A673 (cell line): ENCODE data around the gene RAPGEF2. TPM values are rescaled to one million over a fixed set of nuclear protein-coding genes. Genes with fewer than 3 reads are reported as not detected.
"Not testable (repeated sequence)": the region's sequence is repeated elsewhere in the genome, so short reads cannot be mapped to it uniquely, and the experiment has no call there.

Experiments
- BruUV-seq: library from RNA; stranded (reverse); fragments of 400-500 nt; replicated peaks from 2 replicates; lab custom pipeline; 2021; lab: Mats Ljungman, UMichigan
- CTCF ChIA-PET: fragments of 300-600 bp; sonication (Branson Sonifier 250); formaldehyde crosslinking; loops from one replicate; lab custom pipeline; 2022; ENCODE audit warnings: antibody characterized with exemption; lab: Charles Lee
- POLR2A ChIA-PET: fragments of 300-600 bp; sonication (Branson Sonifier 250); formaldehyde crosslinking; loops from one replicate; lab custom pipeline; 2022; ENCODE audit warnings: antibody characterized with exemption; ENCODE audit not compliant: low non-redundant PET; lab: Charles Lee
- DNase-seq: peaks from one replicate; pipeline ENCODE4 v3.0.0-alpha.2; 2015; ENCODE audit warnings: low spot score
- H3K27ac ChIP-seq: fragments of 200-600 bp; sonication (generic); 2 replicates; pipeline ENCODE4 v1.5.1; 2016; ENCODE audit warnings: mixed run types, low read depth, mild to moderate bottlenecking, mixed read lengths, antibody characterized with exemption, low read length; ENCODE audit not compliant: poor library complexity, severe bottlenecking
- H3K27me3 ChIP-seq: fragments of 200-600 bp; sonication (generic); replicated peaks from 2 replicates; pipeline ENCODE4 v1.6.1; 2017; ENCODE audit warnings: mixed run types, low read depth, mild to moderate bottlenecking, mixed read lengths, antibody characterized with exemption, low read length; ENCODE audit not compliant: insufficient read depth, poor library complexity
- H3K36me3 ChIP-seq: fragments of 200-600 bp; sonication (generic); 2 replicates; pipeline ENCODE4 v1.6.1; 2016; ENCODE audit warnings: mixed run types, mild to moderate bottlenecking, mixed read lengths, antibody characterized with exemption, low read length; ENCODE audit not compliant: insufficient read depth, poor library complexity, severe bottlenecking
- H3K4me1 ChIP-seq: fragments of 200-600 bp; sonication (generic); 2 replicates; pipeline ENCODE4 v1.6.1; 2017; ENCODE audit warnings: mixed run types, mild to moderate bottlenecking, mixed read lengths, antibody characterized with exemption, low read length; ENCODE audit not compliant: insufficient read depth, poor library complexity, severe bottlenecking
- H3K4me3 ChIP-seq: fragments of 200-600 bp; sonication (generic); 2 replicates; pipeline ENCODE4 v1.5.1; 2016; ENCODE audit warnings: low read depth, mixed run types, mild to moderate bottlenecking, mixed read lengths, low read length; ENCODE audit not compliant: poor library complexity, severe bottlenecking
- H3K9me3 ChIP-seq: fragments of 200-600 bp; sonication (generic); 2 replicates; pipeline ENCODE4 v1.6.1; 2016; ENCODE audit warnings: mixed run types, low read depth, mild to moderate bottlenecking, mixed read lengths, antibody characterized with exemption, low read length; ENCODE audit not compliant: poor library complexity, severe bottlenecking
- EZH2 ChIP-seq: fragments of 200-600 bp; sonication (generic); IDR thresholded peaks from 2 replicates; pipeline ENCODE4 v1.6.1; 2017; ENCODE audit warnings: borderline replicate concordance, low read depth, mild to moderate bottlenecking, mixed read lengths, antibody characterized with exemption, low read length; ENCODE audit not compliant: poor library complexity, severe bottlenecking
- intact Hi-C: fragments of 100-400 bp; cut with micrococcal nuclease; formaldehyde crosslinking; loops from one replicate; pipeline ENCODE4 v1.10.0; 2022; ENCODE audit not compliant: unreplicated experiment
- total RNA-seq: library from RNA; stranded (reverse); gene quantifications from 2 replicates; pipeline ENCODE4 v1.2.3, GENCODE V29; 2021
- TF ChIP-seq, protein P1 (sequence below): fragments of 300-800, 200-600 bp; sonication (generic); conservative IDR thresholded peaks from 2 replicates; pipeline ENCODE4 v1.5.1; 2017; ENCODE audit warnings: low read depth, mild to moderate bottlenecking, antibody characterized with exemption, low read length, moderate library complexity, mixed read lengths

The RAPGEF2 gene
- total RNA-seq, 1 experiment from 2014 or later = 31.9 TPM

DNA sequence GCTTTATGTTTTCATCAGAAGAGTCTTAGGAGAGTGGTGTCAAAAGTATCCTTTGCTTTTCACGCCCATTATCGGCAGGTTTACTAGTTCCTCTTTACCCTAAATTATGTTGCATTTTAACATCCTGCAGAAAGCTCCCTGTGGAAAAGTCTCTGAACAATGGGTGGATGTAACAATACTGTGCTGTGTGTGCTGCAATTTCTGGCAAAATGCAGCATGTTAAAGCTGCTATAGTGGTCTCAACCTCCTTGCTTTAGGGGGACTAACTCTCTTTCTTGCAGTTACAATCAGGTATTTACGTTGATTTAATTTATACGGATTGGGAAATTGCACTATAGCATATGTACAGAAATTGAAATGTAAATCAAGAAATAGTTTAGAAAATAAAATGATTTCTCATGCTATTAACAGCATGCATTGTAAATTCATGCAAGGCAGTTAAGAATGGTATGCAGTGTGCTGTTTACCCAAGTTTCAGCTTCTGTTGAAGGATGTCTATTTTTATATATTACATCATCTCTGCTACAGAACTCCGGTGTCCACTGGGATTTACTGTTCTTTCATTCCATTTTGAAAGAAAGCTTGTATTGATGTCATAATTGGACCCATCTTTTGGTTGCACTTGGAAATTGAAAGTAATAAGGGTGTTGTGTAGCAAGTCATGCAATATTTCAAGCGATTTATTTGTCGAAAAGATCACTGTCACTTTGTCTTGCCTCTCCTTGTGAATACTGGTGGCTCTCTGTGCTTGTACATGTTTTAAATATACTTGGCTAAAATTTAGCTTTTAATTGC, 145.7 kb downstream of the RAPGEF2 start:
- H3K4me3 ChIP-seq = peak overlapping the region; percentile 25
- intact Hi-C loops = no loop called here
- H3K9me3 ChIP-seq = no peaks in the 10 kb centered on the region
- H3K27me3 ChIP-seq = no peaks in the 10 kb centered on the region
- TF ChIP-seq, protein P1, sequence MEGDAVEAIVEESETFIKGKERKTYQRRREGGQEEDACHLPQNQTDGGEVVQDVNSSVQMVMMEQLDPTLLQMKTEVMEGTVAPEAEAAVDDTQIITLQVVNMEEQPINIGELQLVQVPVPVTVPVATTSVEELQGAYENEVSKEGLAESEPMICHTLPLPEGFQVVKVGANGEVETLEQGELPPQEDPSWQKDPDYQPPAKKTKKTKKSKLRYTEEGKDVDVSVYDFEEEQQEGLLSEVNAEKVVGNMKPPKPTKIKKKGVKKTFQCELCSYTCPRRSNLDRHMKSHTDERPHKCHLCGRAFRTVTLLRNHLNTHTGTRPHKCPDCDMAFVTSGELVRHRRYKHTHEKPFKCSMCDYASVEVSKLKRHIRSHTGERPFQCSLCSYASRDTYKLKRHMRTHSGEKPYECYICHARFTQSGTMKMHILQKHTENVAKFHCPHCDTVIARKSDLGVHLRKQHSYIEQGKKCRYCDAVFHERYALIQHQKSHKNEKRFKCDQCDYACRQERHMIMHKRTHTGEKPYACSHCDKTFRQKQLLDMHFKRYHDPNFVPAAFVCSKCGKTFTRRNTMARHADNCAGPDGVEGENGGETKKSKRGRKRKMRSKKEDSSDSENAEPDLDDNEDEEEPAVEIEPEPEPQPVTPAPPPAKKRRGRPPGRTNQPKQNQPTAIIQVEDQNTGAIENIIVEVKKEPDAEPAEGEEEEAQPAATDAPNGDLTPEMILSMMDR = no peak
- TF ChIP-seq EZH2 = no peak
- ChIA-PET CTCF (interaction anchor here (0.6 kb wide), 1 partner anchor 20 kb away, joined by 4 read pairs; no protein-coding TSS in a partner anchor), POLR2A (interaction anchor here (0.7 kb wide), 1 partner anchor 226 kb away, joined by 6 read pairs; no protein-coding TSS in a partner anchor)
- peaks cover 38% of the 10 kb centered on the region for H3K4me1 ChIP-seq
- no peaks in the 10 kb centered on the region for H3K36me3 ChIP-seq
- no TSS peak for BruUV-seq
- DNase-seq = peak; percentile 86
- H3K27ac ChIP-seq = peak overlapping the region; percentile 69

DNA sequence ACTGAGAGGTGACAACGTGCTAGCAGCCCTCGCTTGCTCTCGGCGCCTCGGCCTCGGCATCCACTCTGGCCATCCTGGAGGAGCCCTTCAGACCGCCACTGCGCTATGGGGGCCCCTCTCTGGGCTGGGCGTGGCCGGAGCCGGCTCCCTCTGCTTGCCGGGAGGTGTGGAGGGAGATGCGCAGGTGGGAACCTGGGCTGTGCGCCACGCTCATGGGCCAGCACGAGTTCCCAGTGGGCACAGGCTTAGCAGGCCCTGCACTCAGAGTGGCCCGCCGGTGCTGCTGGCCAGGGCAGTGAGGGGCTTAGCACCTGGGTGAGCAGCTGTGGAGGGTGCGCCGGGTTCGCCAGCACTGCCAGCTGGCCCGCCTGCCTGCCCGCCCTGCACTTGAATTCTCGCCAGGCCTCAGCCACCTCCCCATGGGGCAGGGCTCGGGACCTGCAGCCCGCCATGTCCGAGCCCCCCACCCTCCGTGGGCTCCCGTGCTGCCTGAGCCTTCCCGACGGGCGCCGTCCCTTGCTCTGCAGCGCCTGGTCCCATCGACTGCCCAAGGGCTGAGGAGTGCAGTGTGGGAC, 148.0 kb downstream of the RAPGEF2 start:
- Histone ChIP-seq H3K27me3 (no peaks in the 10 kb centered on the region), H3K36me3 (no peaks in the 10 kb centered on the region), H3K4me1 (peaks cover 38% of the 10 kb centered on the region), H3K9me3 (no peaks in the 10 kb centered on the region), H3K27ac (no peak overlapping the region), H3K4me3 (no peak overlapping the region)
- intact Hi-C loops = no loop called here
- CTCF ChIA-PET = no interaction called here
- DNase-seq = no peak
- POLR2A ChIA-PET = interaction anchor here (0.6 kb wide), 1 partner anchor 13 kb away, joined by 5 read pairs; no protein-coding TSS in a partner anchor
- BruUV-seq = no TSS peak
- no peak for TF ChIP-seq EZH2
- TF ChIP-seq, protein P1 = no peak

GRCh38 chr4:159251580-159251979, 148.7 kb downstream of the RAPGEF2 start:
- POLR2A ChIA-PET = interaction anchor here (0.6 kb wide), 2 partner anchors 14 to 194 kb away, joined by 4 to 5 read pairs; no protein-coding TSS in a partner anchor
- BruUV-seq, intact Hi-C loops, H3K36me3 ChIP-seq, H3K9me3 ChIP-seq, H3K4me3 ChIP-seq, H3K27me3 ChIP-seq, CTCF ChIA-PET, DNase-seq: not testable (repeated sequence)
- Histone ChIP-seq H3K4me1 (peaks cover 38% of the 10 kb centered on the region), H3K27ac (peak overlapping the region; percentile 61)
